DND-41 (cell line): ENCODE data around the gene ST6GALNAC3.

Source experiments
- EZH2 ChIP-seq: IDR thresholded peaks from 3 replicates; pipeline ENCODE4 v1.6.1; 2012; ENCODE audit warnings: borderline replicate concordance, low read depth, mild to moderate bottlenecking, moderate library complexity, low read length, inconsistent platforms; ENCODE audit not compliant: severe bottlenecking
- TF ChIP-seq, protein P1 (sequence below): IDR thresholded peaks from 2 replicates; pipeline ENCODE4 v1.5.1; 2012; ENCODE audit warnings: borderline replicate concordance, low read length, moderate library complexity, mild to moderate bottlenecking; ENCODE audit not compliant: poor library complexity, severe bottlenecking; ENCODE audit errors: extremely low read depth

DNA sequence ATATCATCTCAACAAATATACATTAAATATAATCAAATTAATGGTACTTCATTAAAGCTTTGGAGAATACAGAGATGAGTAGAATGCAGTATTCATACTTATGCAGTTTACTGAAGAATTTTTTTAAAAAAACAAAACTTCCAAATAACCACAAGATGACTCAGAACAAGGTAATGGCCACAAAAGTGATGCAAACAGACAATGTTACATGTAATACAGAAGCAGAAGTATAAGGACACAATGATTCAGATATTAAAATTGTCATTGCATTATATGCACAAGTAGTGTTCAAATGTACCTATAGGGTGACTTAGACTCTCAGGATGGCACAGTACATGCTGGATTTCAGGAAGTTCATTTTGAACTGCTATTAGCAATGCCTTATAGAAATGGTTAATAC is 565.5 kb downstream of the ST6GALNAC3 start:
- TF ChIP-seq, protein P1, sequence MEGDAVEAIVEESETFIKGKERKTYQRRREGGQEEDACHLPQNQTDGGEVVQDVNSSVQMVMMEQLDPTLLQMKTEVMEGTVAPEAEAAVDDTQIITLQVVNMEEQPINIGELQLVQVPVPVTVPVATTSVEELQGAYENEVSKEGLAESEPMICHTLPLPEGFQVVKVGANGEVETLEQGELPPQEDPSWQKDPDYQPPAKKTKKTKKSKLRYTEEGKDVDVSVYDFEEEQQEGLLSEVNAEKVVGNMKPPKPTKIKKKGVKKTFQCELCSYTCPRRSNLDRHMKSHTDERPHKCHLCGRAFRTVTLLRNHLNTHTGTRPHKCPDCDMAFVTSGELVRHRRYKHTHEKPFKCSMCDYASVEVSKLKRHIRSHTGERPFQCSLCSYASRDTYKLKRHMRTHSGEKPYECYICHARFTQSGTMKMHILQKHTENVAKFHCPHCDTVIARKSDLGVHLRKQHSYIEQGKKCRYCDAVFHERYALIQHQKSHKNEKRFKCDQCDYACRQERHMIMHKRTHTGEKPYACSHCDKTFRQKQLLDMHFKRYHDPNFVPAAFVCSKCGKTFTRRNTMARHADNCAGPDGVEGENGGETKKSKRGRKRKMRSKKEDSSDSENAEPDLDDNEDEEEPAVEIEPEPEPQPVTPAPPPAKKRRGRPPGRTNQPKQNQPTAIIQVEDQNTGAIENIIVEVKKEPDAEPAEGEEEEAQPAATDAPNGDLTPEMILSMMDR: no peak
- TF ChIP-seq EZH2: no peak
